A549 (cell line): ENCODE results near the gene PRPS1L1. TPM values are rescaled to one million over a fixed set of nuclear protein-coding genes. Genes with fewer than 3 reads are reported as not detected.

Experiments
- ATAC-seq, 2 experiments: fragments of 200-7000 bp in 1 of 2; fragments of >200 bp in 1 of 2; cut with Nextera tagmentation in 1 of 2; cut with Tn5 transposase in 1 of 2; 3 replicates each; pipeline versions ENCODE4 v1.8.0 to v1.9.1; 2018 to 2020; ENCODE audit warnings: mild to moderate bottlenecking in 1 of 2, moderate library complexity in 1 of 2
- CTCF ChIA-PET: fragments of 300-600 bp; sonication (Branson Sonifier 250); formaldehyde crosslinking; extraction: SDS; loops from one replicate; lab custom pipeline; 2021; ENCODE audit warnings: antibody characterized with exemption, inconsistent platforms; lab: Yijun Ruan, JAX
- POLR2A ChIA-PET: fragments of 350-600 bp; formaldehyde crosslinking; extraction: SDS; loops from one replicate; lab custom pipeline; 2021; ENCODE audit warnings: antibody characterized with exemption, inconsistent platforms; lab: Yijun Ruan, JAX
- DNase-seq, 2 experiments: peaks; one replicate each; pipeline versions ENCODE4 v3.0.0 to v3.0.0-alpha.2; 2011 to 2016; ENCODE audit warnings: low read depth in 1 of 2, low spot score in 1 of 2
- FAIRE-seq: peaks from 2 replicates; lab custom pipeline; 2011; peaks lifted over from hg19 to GRCh38; lab: Jason Lieb, UNC
- H3K27ac ChIP-seq, 2 experiments: fragments of >200 bp; sonication (Bioruptor Twin); formaldehyde crosslinking; 3 replicates each; pipeline ENCODE4 v1.5.1; 2016 to 2017
- H3K4me1 ChIP-seq: fragments of >200 bp; sonication (Bioruptor Twin); formaldehyde crosslinking; 3 replicates; pipeline ENCODE4 v1.6.1; 2016
- H3K4me2 ChIP-seq: fragments of >200 bp; sonication (Bioruptor Twin); formaldehyde crosslinking; 3 replicates; pipeline ENCODE4 v1.6.1; 2016
- H3K4me3 ChIP-seq: fragments of >200 bp; sonication (Bioruptor Twin); formaldehyde crosslinking; 3 replicates; pipeline ENCODE4 v1.5.1; 2016
- H3K9me3 ChIP-seq: fragments of >200 bp; sonication (Bioruptor Twin); formaldehyde crosslinking; 3 replicates; pipeline ENCODE4 v1.6.1; 2016
- BHLHE40 ChIP-seq: IDR thresholded peaks from 2 replicates; pipeline ENCODE4 v1.6.1; 2012; ENCODE audit warnings: low read depth, low read length, inconsistent platforms
- CHD4 ChIP-seq: fragments of 200-600 bp; sonication (generic); IDR thresholded peaks from 2 replicates; pipeline ENCODE4 v1.6.1; 2016; ENCODE audit warnings: antibody characterized with exemption, mild to moderate bottlenecking, borderline replicate concordance
- CTCF ChIP-seq: fragments of >200 bp; sonication (Bioruptor Twin); formaldehyde crosslinking; IDR thresholded peaks from 3 replicates; pipeline ENCODE4 v1.5.1; 2016
- EHF ChIP-seq: fragments of 250-450 bp; sonication (Bioruptor Pico); IDR thresholded peaks from 2 replicates; pipeline ENCODE4 v1.5.0; 2020; ENCODE audit warnings: mild to moderate bottlenecking
- FOSB ChIP-seq: fragments of 250-450 bp; sonication (Bioruptor Pico); IDR thresholded peaks from 2 replicates; pipeline ENCODE4 v1.5.0; 2020; ENCODE audit warnings: mild to moderate bottlenecking, moderate library complexity
- FOSL2 ChIP-seq, 2 experiments: fragments of 450-650 bp in 1 of 2; fragments of >200 bp in 1 of 2; sonication (Bioruptor Twin) in 1 of 2; formaldehyde crosslinking; IDR thresholded peaks; 2 replicates each; pipeline versions ENCODE4 v1.5.0 to v1.6.1; 2016 to 2020; ENCODE audit warnings: mild to moderate bottlenecking in 1 of 2, moderate library complexity in 1 of 2
- FOXS1 ChIP-seq: fragments of 250-450 bp; sonication (Bioruptor Pico); IDR thresholded peaks from 2 replicates; pipeline ENCODE4 v1.5.0; 2020; ENCODE audit warnings: mild to moderate bottlenecking, moderate library complexity
- HDAC2 ChIP-seq: fragments of 200-600 bp; sonication (generic); IDR thresholded peaks from 2 replicates; pipeline ENCODE4 v1.6.1; 2016
- HMGXB4 ChIP-seq: fragments of 250-450 bp; sonication (Bioruptor Pico); IDR thresholded peaks from 2 replicates; pipeline ENCODE4 v1.5.0; 2021; ENCODE audit warnings: mild to moderate bottlenecking, moderate library complexity, borderline replicate concordance
- HOXA7 ChIP-seq: fragments of 250-450 bp; sonication (Bioruptor Pico); IDR thresholded peaks from 2 replicates; pipeline ENCODE4 v1.5.0; 2020; ENCODE audit warnings: mild to moderate bottlenecking, moderate library complexity
- HOXB13 ChIP-seq: fragments of 250-450 bp; sonication (Bioruptor Pico); IDR thresholded peaks from 2 replicates; pipeline ENCODE4 v1.5.0; 2020; ENCODE audit warnings: low read depth, mild to moderate bottlenecking, moderate library complexity
- JUNB ChIP-seq: fragments of >200 bp; sonication (Bioruptor Twin); formaldehyde crosslinking; IDR thresholded peaks from 2 replicates; pipeline ENCODE4 v1.6.1; 2016
- MAX ChIP-seq: IDR thresholded peaks from 2 replicates; pipeline ENCODE4 v1.6.1; 2012
- MAZ ChIP-seq: fragments of 150-350 bp; IDR thresholded peaks from 2 replicates; pipeline ENCODE4 v1.6.1; 2014; ENCODE audit warnings: antibody characterized with exemption, low read depth, low read length, borderline replicate concordance
- MYC ChIP-seq: IDR thresholded peaks from 2 replicates; pipeline ENCODE4 v1.6.1; 2012; ENCODE audit warnings: mild to moderate bottlenecking, inconsistent platforms, low read length, improper control_type of control experiment, borderline replicate concordance
- NPAS2 ChIP-seq: fragments of 250-450 bp; sonication (Bioruptor Pico); IDR thresholded peaks from 2 replicates; pipeline ENCODE4 v1.8.0; 2022; ENCODE audit warnings: mild to moderate bottlenecking, moderate library complexity, borderline replicate concordance
- PBX3 ChIP-seq: IDR thresholded peaks from 2 replicates; pipeline ENCODE4 v1.6.1; 2012
- RCOR1 ChIP-seq: fragments of 150-350 bp; IDR thresholded peaks from 2 replicates; pipeline ENCODE4 v1.6.1; 2014; ENCODE audit warnings: antibody characterized with exemption, low read length, low read depth
- RFX5 ChIP-seq: fragments of 450-650 bp; IDR thresholded peaks from 2 replicates; pipeline ENCODE4 v1.7.1; 2014; ENCODE audit warnings: antibody characterized with exemption, mild to moderate bottlenecking, moderate library complexity
- TP53 ChIP-seq: fragments of 250-450 bp; sonication (Bioruptor Pico); IDR thresholded peaks from 2 replicates; pipeline ENCODE4 v1.5.0; 2021; ENCODE audit warnings: mild to moderate bottlenecking, moderate library complexity
- ZC3H11A ChIP-seq: fragments of 450-650 bp; IDR thresholded peaks from 2 replicates; pipeline ENCODE4 v1.6.1; 2014; ENCODE audit warnings: antibody characterized with exemption, mild to moderate bottlenecking
- ZNF302 ChIP-seq: fragments of 250-450 bp; sonication (Bioruptor Pico); IDR thresholded peaks from 2 replicates; pipeline ENCODE4 v1.9.0; 2021; ENCODE audit warnings: inconsistent platforms, mild to moderate bottlenecking, moderate library complexity
- WGBS: methylation state at CpG from one replicate; pipeline ENCODE4 v1.1.6; 2017; ENCODE audit errors: missing lambda C conversion rate; 5-methylcytosine and 5-hydroxymethylcytosine counted together
- polyA plus RNA-seq, 4 experiments: library from polyadenylated mRNA; depleted of rRNA in 3 of 4; stranded (reverse); fragments of >200 nt; fragmentation: RNase III in 1 of 4; extraction: RNeasy Plus Mini Kit Qiagen cat#74134 plus additional on column Dnase treatment in 1 of 4; gene quantifications; 2 replicates in 3 of 4; 3 replicates in 1 of 4; pipeline ENCODE4 v1.2.3, GENCODE V29; 2011 to 2017

The PRPS1L1 gene
- polyA plus RNA-seq, 2 of the 4 experiments (the other 2 are of a cell fraction) = not detected

- FAIRE-seq (no peak), ATAC-seq (no peak), DNase-seq (no peak)
- no peak overlapping the region; a peak in 1 of 6 replicates for H3K27ac ChIP-seq
- 73% methylated on average over 3 of the region's 3 CpGs for WGBS
- ChIA-PET POLR2A (no interaction called here), CTCF (no interaction called here)
- H3K9me3 ChIP-seq = no peaks in the 10 kb centered on the region
- 0 out of 3 replicates have a peak overlapping the region, but pooled peaks have one; percentile 23 for H3K4me2 ChIP-seq
- H3K4me3 ChIP-seq = no peak overlapping the region
- TF ChIP-seq TP53 (CRISPR knock-in tag) (no peak), JUNB (no peak), HMGXB4 (CRISPR knock-in tag) (no peak), HDAC2 (no peak), BHLHE40 (no peak), MYC (no peak), NPAS2 (no peak), FOXS1 (CRISPR knock-in tag) (no peak), CHD4 (no peak), MAZ (no peak), RCOR1 (no peak), MAX (no peak), FOSB (CRISPR knock-in tag) (no peak), PBX3 (no peak), HOXB13 (CRISPR knock-in tag) (no peak), EHF (no peak), HOXA7 (CRISPR knock-in tag) (no peak), FOSL2 (IDR thresholded peaks at IDR 0.05) (no peak), FOSL2 (CRISPR knock-in tag; IDR thresholded peaks at IDR 0.05) (no peak), ZC3H11A (no peak), ZNF302 (no peak)
- H3K4me1 ChIP-seq = peaks cover 6% of the 10 kb centered on the region; the same call in 1 of the 3 replicates
These were observed 7.4 kb downstream of the PRPS1L1 start for GRCh38 chr7:18020138-18020715.

- ATAC-seq = peak; percentile 60 to 73; a peak in 3 of 6 replicates
- 10% methylated on average over 1 of the region's 1 CpG for WGBS
- CTCF ChIA-PET = interaction anchor here (0.5 kb wide), 1 partner anchor 189 kb away, joined by 4 read pairs; no protein-coding TSS in a partner anchor
- H3K4me2 ChIP-seq = peak overlapping the region; percentile 23; the same call in 2 of the 3 replicates
- TF ChIP-seq RFX5 (no peak), FOSB (CRISPR knock-in tag) (no peak), CTCF (no peak), FOSL2 (IDR thresholded peaks at IDR 0.05) (no peak), FOSL2 (CRISPR knock-in tag; IDR thresholded peaks at IDR 0.05) (peak; percentile 20; the same call in 1 of the 2 replicates)
- TF ChIP-seq, all 56 proteins: peak for 1
- POLR2A ChIA-PET = no interaction called here
- H3K27ac ChIP-seq = peak overlapping the region in 1 of 2 experiments; percentile 43; a peak in 1 of 6 replicates
- peak; percentile 11 to 41 for DNase-seq
- no peak overlapping the region for H3K4me3 ChIP-seq
- H3K4me1 ChIP-seq = peaks cover 6% of the 10 kb centered on the region; the same call in 1 of the 3 replicates
- no peaks in the 10 kb centered on the region for H3K9me3 ChIP-seq
- no peak for FAIRE-seq
These were observed 8.1 kb downstream of the PRPS1L1 start for GRCh38 chr7:18019555-18019954.
